Effector CD8-positive, alpha-beta T cell (primary cell): ENCODE results near the gene PTPRN2.

Source experiments
- DNase-seq: peaks from one replicate; lab custom pipeline; 2025; lab: John Stamatoyannopoulos, UW

The PTPRN2 gene

GRCh38 chr7:158576050-158576762, 11.4 kb downstream of the PTPRN2 start:
- no peak for DNase-seq

GRCh38 chr7:158574308-158575036, 13.2 kb downstream of the PTPRN2 start:
- no peak for DNase-seq

GRCh38 chr7:158573310-158573709, 14.3 kb downstream of the PTPRN2 start:
- DNase-seq, result no peak

- DNase-seq, result no peak
Measured at GRCh38 chr7:158572000-158572828, 15.4 kb downstream of the PTPRN2 start.

- no peak for DNase-seq
Measured at GRCh38 chr7:158570449-158571170, 17.0 kb downstream of the PTPRN2 start.

GRCh38 chr7:158569858-158570323, 17.7 kb downstream of the PTPRN2 start:
- no peak for DNase-seq

- no peak for DNase-seq
Measured at GRCh38 chr7:158568974-158569857, 18.4 kb downstream of the PTPRN2 start.

GRCh38 chr7:158567153-158567603, 20.4 kb downstream of the PTPRN2 start:
- DNase-seq, result no peak

GRCh38 chr7:158564663-158565035, 23.0 kb downstream of the PTPRN2 start:
- DNase-seq, result no peak

GRCh38 chr7:158563911-158564662, 23.5 kb downstream of the PTPRN2 start:
- no peak for DNase-seq

- no peak for DNase-seq
Measured at GRCh38 chr7:158563051-158563450, 24.6 kb downstream of the PTPRN2 start.

GRCh38 chr7:158562517-158562916, 25.1 kb downstream of the PTPRN2 start:
- DNase-seq, result no peak

- DNase-seq, result no peak
Measured at GRCh38 chr7:158561659-158562058, 26.0 kb downstream of the PTPRN2 start.

GRCh38 chr7:158560386-158560785, 27.2 kb downstream of the PTPRN2 start:
- DNase-seq, result no peak

- DNase-seq, result no peak
Measured at GRCh38 chr7:158559356-158559755, 28.3 kb downstream of the PTPRN2 start.

- DNase-seq, result no peak
Measured at GRCh38 chr7:158558816-158559215, 28.8 kb downstream of the PTPRN2 start.

GRCh38 chr7:158557441-158557755, 30.2 kb downstream of the PTPRN2 start:
- DNase-seq, result no peak

- no peak for DNase-seq
Measured at GRCh38 chr7:158556721-158557440, 30.7 kb downstream of the PTPRN2 start.

- no peak for DNase-seq
Measured at GRCh38 chr7:158555034-158555520, 32.5 kb downstream of the PTPRN2 start.
